ENCODE data around the gene EPHA3.
"Not testable (repeated sequence)": the region's sequence is repeated elsewhere in the genome, so short reads cannot be mapped to it uniquely, and the experiment has no call there.

EPHA3 gene

GRCh38 chr3:89332386-89332785 lies 225.0 kb downstream of the EPHA3 start:
- TF ChIP-seq TAF1 (IDR thresholded peaks at IDR 0.05; ENCODE audit: borderline replicate concordance, low read depth, low read length) (no peak), POLR2AphosphoS5 (IDR thresholded peaks at IDR 0.05; ENCODE audit: low read depth, low read length) (no peak), POLR2A (IDR thresholded peaks at IDR 0.05; ENCODE audit: low read depth, low read length) (no peak)
- no peak for FAIRE-seq

GRCh38 chr3:89332793-89333192 lies 225.4 kb downstream of the EPHA3 start:
- DNase-seq (ENCODE audit: insufficient read length) (no peak), FAIRE-seq (no peak)
- TF ChIP-seq POLR2AphosphoS5 (IDR thresholded peaks at IDR 0.05; ENCODE audit: low read depth, low read length) (no peak), TAF1 (IDR thresholded peaks at IDR 0.05; ENCODE audit: borderline replicate concordance, low read depth, low read length) (no peak), POLR2A (IDR thresholded peaks at IDR 0.05; ENCODE audit: low read depth, low read length) (no peak)

More at GRCh38 chr3:89332386-89332785, 225.0 kb downstream of the EPHA3 start:
- DNase-seq (ENCODE audit: insufficient read length) = no peak

- no peak for TF ChIP-seq POLR2AphosphoS5 (IDR thresholded peaks at IDR 0.05; ENCODE audit: low read depth, low read length)
- TF ChIP-seq POLR2A (IDR thresholded peaks at IDR 0.05; ENCODE audit: low read depth, low read length) = no peak
- TF ChIP-seq TAF1 (IDR thresholded peaks at IDR 0.05; ENCODE audit: borderline replicate concordance, low read depth, low read length) = no peak
- DNase-seq (ENCODE audit: insufficient read length) (no peak), FAIRE-seq (no peak)
Measured at GRCh38 chr3:89335693-89336092, 228.3 kb downstream of the EPHA3 start.

DNA sequence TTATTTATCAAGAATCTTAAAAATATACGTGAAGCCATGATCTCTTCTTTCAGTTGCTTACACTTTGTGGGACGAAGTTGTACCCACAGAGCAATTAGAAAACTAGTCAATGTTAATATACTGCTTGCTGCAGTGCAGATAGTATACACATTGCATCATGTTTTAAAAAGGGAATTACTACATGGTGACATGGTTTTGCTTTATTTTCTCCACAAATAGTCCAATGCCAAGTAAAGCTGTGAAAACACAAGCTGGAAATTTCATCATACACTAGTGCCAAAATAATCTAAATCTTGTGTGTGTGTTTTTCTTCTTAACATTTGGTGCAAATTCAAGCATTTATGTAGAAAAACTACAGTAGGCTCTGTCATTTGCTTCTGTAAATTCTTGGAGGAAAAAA lies 233.0 kb downstream of the EPHA3 start:
- TF ChIP-seq POLR2AphosphoS5 (IDR thresholded peaks at IDR 0.05; ENCODE audit: low read depth, low read length) (no peak), TAF1 (IDR thresholded peaks at IDR 0.05; ENCODE audit: borderline replicate concordance, low read depth, low read length) (no peak), POLR2A (IDR thresholded peaks at IDR 0.05; ENCODE audit: low read depth, low read length) (no peak)
- DNase-seq (ENCODE audit: insufficient read length) (no peak), FAIRE-seq (no peak)

DNA sequence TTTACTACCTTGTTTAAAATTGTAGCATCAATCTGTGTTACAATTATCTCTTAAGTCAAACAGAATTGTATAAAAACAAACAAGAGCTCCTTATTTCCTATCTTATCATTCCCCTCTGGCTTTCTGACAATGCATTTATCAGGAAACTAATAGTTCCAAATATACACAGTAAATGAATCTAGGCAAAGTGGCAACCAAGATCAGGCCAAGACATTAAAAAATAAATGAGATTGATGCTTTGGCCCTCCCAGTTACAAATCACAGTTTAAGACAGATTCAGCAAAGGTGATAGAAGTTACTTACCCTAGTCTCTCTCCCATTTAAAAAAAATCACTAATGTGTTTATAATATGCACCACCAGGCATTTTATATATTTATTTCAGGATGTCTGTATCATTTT lies 236.7 kb downstream of the EPHA3 start:
- no peak for DNase-seq (ENCODE audit: insufficient read length)
- TF ChIP-seq POLR2AphosphoS5 (IDR thresholded peaks at IDR 0.05; ENCODE audit: low read depth, low read length) = no peak
- TF ChIP-seq POLR2A (IDR thresholded peaks at IDR 0.05; ENCODE audit: low read depth, low read length) = no peak
- no peak for FAIRE-seq

DNA sequence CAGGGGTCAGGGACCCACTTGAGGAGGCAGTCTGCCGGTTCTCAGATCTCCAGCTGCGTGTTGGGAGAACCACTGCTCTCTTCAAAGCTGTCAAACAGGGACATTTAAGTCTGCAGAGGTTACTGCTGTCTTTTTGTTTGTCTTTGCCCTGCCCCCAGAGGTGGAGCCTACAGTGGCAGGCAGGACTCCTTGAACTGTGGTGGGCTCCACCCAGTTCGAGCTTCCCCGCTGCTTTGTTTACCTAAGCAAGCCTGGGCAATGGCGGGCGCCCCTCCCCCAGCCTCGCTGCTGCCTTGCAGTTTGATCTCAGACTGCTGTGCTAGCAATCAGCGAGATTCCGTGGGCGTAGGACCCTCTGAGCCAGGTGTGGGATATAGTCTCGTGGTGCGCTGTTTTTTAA lies 243.5 kb downstream of the EPHA3 start:
- not testable (repeated sequence) for DNase-seq (ENCODE audit: insufficient read length); FAIRE-seq

GRCh38 chr3:89353465-89353864 lies 246.0 kb downstream of the EPHA3 start:
- FAIRE-seq (no peak), DNase-seq (ENCODE audit: insufficient read length) (no peak)
- TF ChIP-seq TAF1 (IDR thresholded peaks at IDR 0.05; ENCODE audit: borderline replicate concordance, low read depth, low read length) (no peak), POLR2AphosphoS5 (IDR thresholded peaks at IDR 0.05; ENCODE audit: low read depth, low read length) (no peak), POLR2A (IDR thresholded peaks at IDR 0.05; ENCODE audit: low read depth, low read length) (no peak)

- TF ChIP-seq POLR2AphosphoS5 (IDR thresholded peaks at IDR 0.05; ENCODE audit: low read depth, low read length) (no peak), TAF1 (IDR thresholded peaks at IDR 0.05; ENCODE audit: borderline replicate concordance, low read depth, low read length) (no peak), POLR2A (IDR thresholded peaks at IDR 0.05; ENCODE audit: low read depth, low read length) (no peak)
- DNase-seq (ENCODE audit: insufficient read length) = no peak
- no peak for FAIRE-seq
Measured at GRCh38 chr3:89358281-89358680, 250.9 kb downstream of the EPHA3 start.

DNA sequence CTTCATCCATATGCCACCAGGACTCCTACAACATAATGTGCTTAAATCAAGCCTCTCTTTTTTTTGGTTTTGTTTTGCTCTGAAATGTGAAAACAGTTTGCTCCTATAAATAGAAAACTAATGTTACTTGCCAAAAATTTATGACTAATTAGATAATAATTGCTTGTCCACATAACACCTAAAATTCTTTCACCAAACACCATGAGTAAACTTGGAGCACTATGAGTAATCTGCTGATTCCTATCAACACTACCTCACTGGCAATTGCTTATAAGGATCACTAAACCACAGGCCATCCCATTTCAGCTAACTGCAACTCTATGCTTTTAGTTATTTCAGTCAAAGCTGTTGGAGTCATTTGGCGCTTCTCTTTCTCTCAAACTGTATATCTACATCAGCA lies 252.7 kb downstream of the EPHA3 start:
- FAIRE-seq (no peak), DNase-seq (ENCODE audit: insufficient read length) (no peak)
- TF ChIP-seq TAF1 (IDR thresholded peaks at IDR 0.05; ENCODE audit: borderline replicate concordance, low read depth, low read length) (no peak), POLR2A (IDR thresholded peaks at IDR 0.05; ENCODE audit: low read depth, low read length) (no peak), POLR2AphosphoS5 (IDR thresholded peaks at IDR 0.05; ENCODE audit: low read depth, low read length) (no peak)

GRCh38 chr3:89362496-89362895 lies 255.1 kb downstream of the EPHA3 start:
- TF ChIP-seq TAF1 (IDR thresholded peaks at IDR 0.05; ENCODE audit: borderline replicate concordance, low read depth, low read length) (no peak), POLR2A (IDR thresholded peaks at IDR 0.05; ENCODE audit: low read depth, low read length) (no peak), POLR2AphosphoS5 (IDR thresholded peaks at IDR 0.05; ENCODE audit: low read depth, low read length) (no peak)
- no peak for DNase-seq (ENCODE audit: insufficient read length)
- no peak for FAIRE-seq

- TF ChIP-seq POLR2A (IDR thresholded peaks at IDR 0.05; ENCODE audit: low read depth, low read length) (no peak), POLR2AphosphoS5 (IDR thresholded peaks at IDR 0.05; ENCODE audit: low read depth, low read length) (no peak), TAF1 (IDR thresholded peaks at IDR 0.05; ENCODE audit: borderline replicate concordance, low read depth, low read length) (no peak)
- FAIRE-seq (no peak), DNase-seq (ENCODE audit: insufficient read length) (no peak)
Measured at GRCh38 chr3:89363171-89363570, 255.8 kb downstream of the EPHA3 start.

GRCh38 chr3:89364314-89364713 lies 256.9 kb downstream of the EPHA3 start:
- no peak for DNase-seq (ENCODE audit: insufficient read length)
- TF ChIP-seq TAF1 (IDR thresholded peaks at IDR 0.05; ENCODE audit: borderline replicate concordance, low read depth, low read length) (no peak), POLR2A (IDR thresholded peaks at IDR 0.05; ENCODE audit: low read depth, low read length) (no peak), POLR2AphosphoS5 (IDR thresholded peaks at IDR 0.05; ENCODE audit: low read depth, low read length) (no peak)
- no peak for FAIRE-seq

DNA sequence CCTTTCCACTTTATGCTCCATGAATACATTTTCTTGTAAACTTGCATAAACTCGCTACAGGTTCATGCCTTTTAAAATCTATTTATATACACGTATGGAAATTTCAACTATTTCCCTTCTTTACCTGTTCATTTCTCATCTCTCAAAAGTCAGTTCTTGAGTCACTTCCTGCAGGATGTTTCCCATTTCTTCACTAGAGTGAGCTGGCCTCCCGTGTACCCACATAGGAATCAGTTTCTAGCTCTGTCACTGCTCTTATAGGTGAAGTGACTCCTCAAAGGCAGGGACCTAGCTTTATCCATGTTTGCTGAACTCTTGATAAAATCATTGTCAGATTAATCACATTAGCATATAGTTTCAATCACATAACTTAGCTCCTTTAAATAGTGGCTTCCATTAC lies 259.7 kb downstream of the EPHA3 start:
- FAIRE-seq (no peak), DNase-seq (ENCODE audit: insufficient read length) (no peak)
- no peak for TF ChIP-seq POLR2AphosphoS5 (IDR thresholded peaks at IDR 0.05; ENCODE audit: low read depth, low read length)
- TF ChIP-seq POLR2A (IDR thresholded peaks at IDR 0.05; ENCODE audit: low read depth, low read length) = no peak
- no peak for TF ChIP-seq TAF1 (IDR thresholded peaks at IDR 0.05; ENCODE audit: borderline replicate concordance, low read depth, low read length)
